OCI-LY7 (cell line): Measurements from ENCODE around the gene ACSM2B.
"Not testable (repeated sequence)": the region's sequence is repeated elsewhere in the genome, so short reads cannot be mapped to it uniquely, and the experiment has no call there.

Experiments used
- EZH2phosphoT487 ChIP-seq: fragments of 200-600 bp; sonication (generic); IDR thresholded peaks from 2 replicates; pipeline ENCODE4 v1.6.1; 2018; ENCODE audit warnings: low read depth, borderline replicate concordance, mild to moderate bottlenecking, mixed run types, antibody characterized with exemption, low read length, moderate library complexity, mixed read lengths
- TF ChIP-seq, protein P1 (sequence below): fragments of 200-600 bp; sonication (generic); conservative IDR thresholded peaks from 2 replicates; pipeline ENCODE4 v1.5.1; 2014; ENCODE audit warnings: mild to moderate bottlenecking, antibody characterized with exemption, low read length, moderate library complexity, mixed read lengths

GRCh38 chr16:20580487-20581259, 4.5 kb upstream of the ACSM2B start:
- TF ChIP-seq, protein P1, sequence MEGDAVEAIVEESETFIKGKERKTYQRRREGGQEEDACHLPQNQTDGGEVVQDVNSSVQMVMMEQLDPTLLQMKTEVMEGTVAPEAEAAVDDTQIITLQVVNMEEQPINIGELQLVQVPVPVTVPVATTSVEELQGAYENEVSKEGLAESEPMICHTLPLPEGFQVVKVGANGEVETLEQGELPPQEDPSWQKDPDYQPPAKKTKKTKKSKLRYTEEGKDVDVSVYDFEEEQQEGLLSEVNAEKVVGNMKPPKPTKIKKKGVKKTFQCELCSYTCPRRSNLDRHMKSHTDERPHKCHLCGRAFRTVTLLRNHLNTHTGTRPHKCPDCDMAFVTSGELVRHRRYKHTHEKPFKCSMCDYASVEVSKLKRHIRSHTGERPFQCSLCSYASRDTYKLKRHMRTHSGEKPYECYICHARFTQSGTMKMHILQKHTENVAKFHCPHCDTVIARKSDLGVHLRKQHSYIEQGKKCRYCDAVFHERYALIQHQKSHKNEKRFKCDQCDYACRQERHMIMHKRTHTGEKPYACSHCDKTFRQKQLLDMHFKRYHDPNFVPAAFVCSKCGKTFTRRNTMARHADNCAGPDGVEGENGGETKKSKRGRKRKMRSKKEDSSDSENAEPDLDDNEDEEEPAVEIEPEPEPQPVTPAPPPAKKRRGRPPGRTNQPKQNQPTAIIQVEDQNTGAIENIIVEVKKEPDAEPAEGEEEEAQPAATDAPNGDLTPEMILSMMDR: not testable (repeated sequence)
- TF ChIP-seq EZH2phosphoT487: not testable (repeated sequence)
